Ishikawa (cell line): ENCODE results near the gene NHLH1.

Source experiments
- CEBPB ChIP-seq: IDR thresholded peaks from 2 replicates; pipeline ENCODE4 v1.6.1; 2012
- CREB1 ChIP-seq: IDR thresholded peaks from 2 replicates; pipeline ENCODE4 v1.6.1; 2012; ENCODE audit warnings: low read depth
- EGR1 ChIP-seq: IDR thresholded peaks from 2 replicates; pipeline ENCODE4 v1.6.1; 2012
- EP300 ChIP-seq: IDR thresholded peaks from 2 replicates; pipeline ENCODE4 v1.6.1; 2012; ENCODE audit warnings: borderline replicate concordance
- FOXM1 ChIP-seq: IDR thresholded peaks from 2 replicates; pipeline ENCODE4 v1.6.1; 2012; ENCODE audit warnings: low read depth, borderline replicate concordance
- MAX ChIP-seq: IDR thresholded peaks from 2 replicates; pipeline ENCODE4 v1.6.1; 2012
- NFIC ChIP-seq: IDR thresholded peaks from 2 replicates; pipeline ENCODE4 v1.6.1; 2012
- RAD21 ChIP-seq: IDR thresholded peaks from 2 replicates; pipeline ENCODE4 v1.6.1; 2012; ENCODE audit warnings: low read depth
- REST ChIP-seq: IDR thresholded peaks from 2 replicates; pipeline ENCODE4 v1.6.1; 2012; ENCODE audit warnings: low read depth, mild to moderate bottlenecking
- TAF1 ChIP-seq: IDR thresholded peaks from 2 replicates; pipeline ENCODE4 v1.6.1; 2012; ENCODE audit warnings: low read depth, mild to moderate bottlenecking
- TCF12 ChIP-seq: IDR thresholded peaks from 2 replicates; pipeline ENCODE4 v1.6.1; 2012; ENCODE audit warnings: low read depth
- TEAD4 ChIP-seq: IDR thresholded peaks from 2 replicates; pipeline ENCODE4 v1.6.1; 2012
- YY1 ChIP-seq: IDR thresholded peaks from 2 replicates; pipeline ENCODE4 v1.6.1; 2012; ENCODE audit warnings: low read depth
- ZBTB7A ChIP-seq: IDR thresholded peaks from 2 replicates; pipeline ENCODE4 v1.6.1; 2012; ENCODE audit warnings: low read depth
- TF ChIP-seq, protein P1 (sequence below): IDR thresholded peaks from 2 replicates; pipeline ENCODE4 v1.6.1; 2012

The NHLH1 gene

DNA sequence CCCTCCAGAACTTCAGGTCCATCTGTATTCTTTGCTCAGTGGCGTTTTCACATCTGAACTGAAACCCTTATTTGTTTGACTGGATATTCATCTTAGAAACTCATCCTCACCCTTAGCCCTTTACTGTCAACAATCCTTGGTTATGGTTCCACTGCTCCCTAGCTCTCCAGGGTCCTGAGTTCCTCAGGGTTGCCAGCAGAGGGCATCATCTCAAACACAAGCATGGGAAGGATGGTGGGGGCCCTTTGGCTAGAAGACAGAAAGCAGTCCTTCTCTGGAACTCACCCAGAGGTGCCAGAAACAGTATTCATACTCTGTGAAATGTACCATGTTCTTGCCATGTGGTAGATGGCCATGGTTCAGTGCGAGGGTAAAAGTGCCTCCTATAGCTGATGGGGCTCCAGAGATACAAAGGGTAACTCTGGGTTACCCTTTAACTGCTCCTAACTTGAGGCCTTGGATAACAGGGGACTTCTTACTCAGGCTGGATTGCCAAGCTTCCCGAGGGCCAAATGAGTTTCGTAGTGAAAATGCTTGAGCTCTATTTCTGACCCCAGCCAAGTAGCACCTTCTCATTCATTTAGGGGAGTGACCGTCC, 12.4 kb upstream of the NHLH1 start:
- TF ChIP-seq EGR1 (no peak), RAD21 (peak; percentile 41), MAX (no peak), CREB1 (no peak)

- TF ChIP-seq NFIC = no peak
- TF ChIP-seq TAF1 = no peak
- no peak for TF ChIP-seq TCF12
- no peak for TF ChIP-seq CEBPB
- no peak for TF ChIP-seq EP300
- no peak for TF ChIP-seq REST
- TF ChIP-seq, protein P1, sequence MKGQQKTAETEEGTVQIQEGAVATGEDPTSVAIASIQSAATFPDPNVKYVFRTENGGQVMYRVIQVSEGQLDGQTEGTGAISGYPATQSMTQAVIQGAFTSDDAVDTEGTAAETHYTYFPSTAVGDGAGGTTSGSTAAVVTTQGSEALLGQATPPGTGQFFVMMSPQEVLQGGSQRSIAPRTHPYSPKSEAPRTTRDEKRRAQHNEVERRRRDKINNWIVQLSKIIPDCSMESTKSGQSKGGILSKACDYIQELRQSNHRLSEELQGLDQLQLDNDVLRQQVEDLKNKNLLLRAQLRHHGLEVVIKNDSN = no peak
- no peak for TF ChIP-seq ZBTB7A
- no peak for TF ChIP-seq RAD21
- TF ChIP-seq MAX = no peak
These were observed 9.4 kb upstream of the NHLH1 start for GRCh38 chr1:160357286-160358002.

DNA sequence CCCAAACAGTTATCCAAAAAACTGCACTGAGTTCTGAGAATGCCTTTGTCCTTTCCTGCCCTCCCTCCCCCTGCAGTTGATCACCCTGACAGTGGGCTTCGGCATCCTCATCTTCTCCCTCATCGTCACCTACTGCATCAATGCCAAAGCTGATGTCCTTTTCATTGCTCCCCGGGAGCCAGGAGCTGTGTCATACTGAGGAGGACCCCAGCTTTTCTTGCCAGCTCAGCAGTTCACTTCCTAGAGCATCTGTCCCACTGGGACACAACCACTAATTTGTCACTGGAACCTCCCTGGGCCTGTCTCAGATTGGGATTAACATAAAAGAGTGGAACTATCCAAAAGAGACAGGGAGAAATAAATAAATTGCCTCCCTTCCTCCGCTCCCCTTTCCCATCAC, 8.8 kb upstream of the NHLH1 start:
- TF ChIP-seq EP300 (no peak), RAD21 (no peak), MAX (no peak), NFIC (no peak), YY1 (no peak), TCF12 (no peak), TAF1 (no peak), FOXM1 (no peak), ZBTB7A (no peak), REST (no peak), CREB1 (no peak), TEAD4 (no peak), EGR1 (no peak), CEBPB (no peak)
- TF ChIP-seq, protein P1 = no peak

DNA sequence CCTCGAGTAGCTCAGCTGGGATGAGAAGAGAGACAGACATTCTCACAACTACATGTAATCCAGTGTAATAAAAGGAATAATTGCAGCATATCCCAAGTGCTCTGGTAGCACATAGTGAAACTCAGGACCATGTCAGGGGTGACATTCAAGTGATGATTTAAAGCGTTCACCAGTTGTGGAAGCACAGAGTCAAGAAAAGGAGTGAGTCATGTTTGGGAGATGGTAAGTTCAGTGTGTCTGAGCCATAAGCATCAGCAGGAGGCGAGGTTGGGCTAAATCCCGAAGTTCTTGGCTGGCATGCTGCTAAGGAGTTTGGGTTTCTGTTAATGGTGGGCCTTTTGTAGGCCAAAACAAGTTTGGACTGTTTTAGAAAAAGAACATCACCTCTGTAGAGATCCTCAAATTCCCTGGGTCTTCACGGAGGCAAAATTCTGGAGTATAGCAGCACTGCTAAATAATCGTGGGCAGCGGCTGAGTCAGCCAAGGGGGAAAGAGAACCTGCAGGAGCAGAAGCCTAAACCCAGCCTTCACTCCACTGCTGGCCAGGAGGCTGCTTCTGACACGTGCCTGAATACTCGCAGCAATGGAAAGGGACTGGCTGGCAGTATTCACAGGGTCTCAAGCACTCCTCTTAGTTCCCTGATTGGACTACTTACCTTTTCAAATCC, 7.2 kb upstream of the NHLH1 start:
- no peak for TF ChIP-seq TAF1

DNA sequence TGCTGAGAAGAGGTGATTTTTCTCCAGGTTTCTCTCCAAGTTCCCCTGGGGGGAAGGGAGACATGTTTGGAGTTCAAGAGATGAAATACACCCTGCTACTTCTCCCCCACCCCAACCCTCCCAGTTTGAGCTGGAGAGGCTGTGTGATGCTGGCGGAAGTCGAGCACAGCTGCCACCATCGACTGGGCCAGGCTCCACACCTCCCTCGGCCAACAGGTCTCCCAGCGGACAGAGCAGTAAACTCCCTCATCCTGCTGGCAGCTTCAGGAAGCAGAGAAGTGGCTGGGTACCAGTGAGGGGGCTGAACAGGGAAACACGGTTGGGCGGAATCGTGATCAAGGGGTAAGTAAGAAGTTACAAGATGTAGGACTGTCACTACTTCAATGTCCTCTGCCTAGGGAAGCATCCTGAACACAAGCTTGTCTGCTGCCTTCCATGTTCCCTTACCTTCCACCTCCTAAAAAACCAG, 6.6 kb upstream of the NHLH1 start:
- TF ChIP-seq TCF12 = no peak
- TF ChIP-seq TAF1 = no peak
- no peak for TF ChIP-seq YY1
- TF ChIP-seq MAX = no peak
- no peak for TF ChIP-seq FOXM1
- no peak for TF ChIP-seq CEBPB
- TF ChIP-seq EP300 = no peak
- TF ChIP-seq CREB1 = no peak
- no peak for TF ChIP-seq REST
- TF ChIP-seq, protein P1 = no peak
- TF ChIP-seq ZBTB7A = no peak
- TF ChIP-seq EGR1 = no peak
- TF ChIP-seq RAD21 = no peak
- TF ChIP-seq NFIC = no peak
- TF ChIP-seq TEAD4 = no peak
